ENCODE measurements around the gene TOX2.

Gene TOX2

GRCh38 chr20:44081476-44081875 is 166.8 kb downstream of the TOX2 start:
- TF ChIP-seq CTCF (IDR thresholded peaks at IDR 0.05; ENCODE audit: low read depth, low read length, missing control alignments) = no peak
- H3K4me3 ChIP-seq (ENCODE audit: low read depth, low read length) = no peak overlapping the region
- DNase-seq (ENCODE audit: low read depth) = no peak
- in situ Hi-C loops (cut with HindIII; ENCODE audit: low sequenced_read_pairs) = loop anchor here (25.0 kb wide), 1 partner anchor 319 kb away; no protein-coding TSS in a partner anchor

GRCh38 chr20:44081888-44082287 is 167.2 kb downstream of the TOX2 start:
- DNase-seq (ENCODE audit: low read depth) = no peak
- H3K4me3 ChIP-seq (ENCODE audit: low read depth, low read length) = no peak overlapping the region
- in situ Hi-C loops (cut with HindIII; ENCODE audit: low sequenced_read_pairs) = loop anchor here (25.0 kb wide), 1 partner anchor 320 kb away; no protein-coding TSS in a partner anchor
- TF ChIP-seq CTCF (IDR thresholded peaks at IDR 0.05; ENCODE audit: low read depth, low read length, missing control alignments) = no peak

GRCh38 chr20:44083220-44083933 is 168.7 kb downstream of the TOX2 start:
- DNase-seq (ENCODE audit: low read depth) = peak; percentile 38
- H3K4me3 ChIP-seq (ENCODE audit: low read depth, low read length) = no peak overlapping the region
- TF ChIP-seq CTCF (IDR thresholded peaks at IDR 0.05; ENCODE audit: low read depth, low read length, missing control alignments) = no peak
- in situ Hi-C loops (cut with HindIII; ENCODE audit: low sequenced_read_pairs) = loop anchor here (25.0 kb wide), 1 partner anchor 321 kb away; no protein-coding TSS in a partner anchor

GRCh38 chr20:44084439-44084838 is 169.8 kb downstream of the TOX2 start:
- in situ Hi-C loops (cut with HindIII; ENCODE audit: low sequenced_read_pairs) = loop anchor here (25.0 kb wide), 1 partner anchor 322 kb away; no protein-coding TSS in a partner anchor

GRCh38 chr20:44084891-44085290 is 170.2 kb downstream of the TOX2 start:
- TF ChIP-seq CTCF (IDR thresholded peaks at IDR 0.05; ENCODE audit: low read depth, low read length, missing control alignments) = no peak
- DNase-seq (ENCODE audit: low read depth) = no peak
- no peak overlapping the region for H3K4me3 ChIP-seq (ENCODE audit: low read depth, low read length)
- in situ Hi-C loops (cut with HindIII; ENCODE audit: low sequenced_read_pairs) = loop anchor here (25.0 kb wide), 1 partner anchor 323 kb away; no protein-coding TSS in a partner anchor

More at GRCh38 chr20:44084439-44084838, 169.8 kb downstream of the TOX2 start:
- DNase-seq (ENCODE audit: low read depth) = no peak
- H3K4me3 ChIP-seq (ENCODE audit: low read depth, low read length) = no peak overlapping the region
- no peak for TF ChIP-seq CTCF (IDR thresholded peaks at IDR 0.05; ENCODE audit: low read depth, low read length, missing control alignments)

- TF ChIP-seq CTCF (IDR thresholded peaks at IDR 0.05; ENCODE audit: low read depth, low read length, missing control alignments) = no peak
- in situ Hi-C loops (cut with HindIII; ENCODE audit: low sequenced_read_pairs) = loop anchor here (25.0 kb wide), 1 partner anchor 324 kb away; no protein-coding TSS in a partner anchor
- no peak overlapping the region for H3K4me3 ChIP-seq (ENCODE audit: low read depth, low read length)
- no peak for DNase-seq (ENCODE audit: low read depth)
Measured at GRCh38 chr20:44085616-44086434, 171.2 kb downstream of the TOX2 start.

Data from astrocyte of the cerebellum (primary cell).